Sigmoid colon (tissue), 7 donors: ENCODE data around the gene HES2. TPM values are rescaled to one million over a fixed set of nuclear protein-coding genes. Genes with fewer than 3 reads are reported as not detected.
"Not testable (repeated sequence)": the region's sequence is repeated elsewhere in the genome, so short reads cannot be mapped to it uniquely, and the experiment has no call there.

Source experiments
- DNase-seq: peaks from one replicate; pipeline ENCODE4 v3.0.0-alpha.2; 2019
- H3K27ac ChIP-seq, 4 donors: fragments of 200-600 bp; sonication (generic); one replicate each; pipeline ENCODE4 v1.5.1; 2016 to 2019; ENCODE audit warnings: mild to moderate bottlenecking in 1 of 4
- H3K27me3 ChIP-seq, 3 donors: fragments of 200-600 bp; sonication (generic); one replicate each; pipeline ENCODE4 v1.5.1; 2019; ENCODE audit warnings: mild to moderate bottlenecking in 1 of 3
- H3K36me3 ChIP-seq, 4 donors: fragments of 200-600 bp; sonication (generic); one replicate each; pipeline ENCODE4 v1.5.1; 2016 to 2019
- H3K4me1 ChIP-seq, 4 donors: fragments of 200-600 bp; sonication (generic); one replicate each; pipeline ENCODE4 v1.5.1; 2017 to 2019
- H3K4me3 ChIP-seq, 4 donors: fragments of 200-600 bp; sonication (generic); one replicate each; pipeline ENCODE4 v1.5.1; 2017 to 2019; ENCODE audit warnings: mild to moderate bottlenecking in 2 of 4, moderate library complexity in 1 of 4
- H3K9me3 ChIP-seq, 4 donors: fragments of 200-600 bp in 3 of 4; sonication (generic) in 3 of 4; one replicate each; pipeline versions ENCODE4 v1.5.1 to v1.6.1; 2013 to 2019
- EP300 ChIP-seq, 4 donors: sonication (generic); formaldehyde crosslinking; IDR thresholded peaks; one replicate each; pipeline ENCODE4 v1.6.1; 2017; ENCODE audit warnings: antibody characterized with exemption in 4 of 4
- POLR2A ChIP-seq, 2 donors: fragments of 450-650 bp; IDR thresholded peaks; one replicate each; pipeline ENCODE4 v1.6.1; 2016; ENCODE audit warnings: antibody characterized with exemption in 2 of 2, mild to moderate bottlenecking in 2 of 2, moderate library complexity in 2 of 2
- POLR2AphosphoS5 ChIP-seq, 4 donors: sonication (generic); formaldehyde crosslinking; IDR thresholded peaks; one replicate each; pipeline ENCODE4 v1.6.1; 2017; ENCODE audit warnings: antibody characterized with exemption in 4 of 4
- WGBS, 2 donors: extraction: QIAGEN DNeasy Blood & Tissue Kit; methylation state at CpG; one replicate each; pipeline ENCODE4 v1.1.7; 2013; 5-methylcytosine and 5-hydroxymethylcytosine counted together
- intact Hi-C: fragments of 100-400 bp; cut with DNase I; formaldehyde crosslinking; loops from one replicate; pipeline ENCODE4 v1.15.1; 2023
- polyA plus RNA-seq, 3 donors: library from polyadenylated mRNA; stranded (reverse); fragments of 200-250 nt; gene quantifications; one replicate each; pipeline ENCODE4 v1.2.3, GENCODE V29; 2013
- total RNA-seq, 4 donors: library from RNA; depleted of rRNA; stranded (reverse); fragments of >200 nt; gene quantifications; one replicate each; pipeline ENCODE4 v1.1.0, GENCODE V29; 2016
- TF ChIP-seq, protein P1 (sequence below), 4 experiments: fragments of 450-650 bp in 3 of 4; fragments of 200-600 bp in 1 of 4; IDR thresholded peaks; one replicate each; pipeline ENCODE4 v1.5.1; 2016 to 2019; ENCODE audit warnings: antibody characterized with exemption in 4 of 4, mild to moderate bottlenecking in 3 of 4, moderate library complexity in 2 of 4
- donor health status: healthy with polysubstance abuse.
- donor health status: Bipolar disorder and iron deficiency.
- donor health status: healthy.

The HES2 gene
- total and polyA plus RNA-seq, 7 donors = 10.7 to 27.0 (median 19.9) TPM; not detected in 4

DNA sequence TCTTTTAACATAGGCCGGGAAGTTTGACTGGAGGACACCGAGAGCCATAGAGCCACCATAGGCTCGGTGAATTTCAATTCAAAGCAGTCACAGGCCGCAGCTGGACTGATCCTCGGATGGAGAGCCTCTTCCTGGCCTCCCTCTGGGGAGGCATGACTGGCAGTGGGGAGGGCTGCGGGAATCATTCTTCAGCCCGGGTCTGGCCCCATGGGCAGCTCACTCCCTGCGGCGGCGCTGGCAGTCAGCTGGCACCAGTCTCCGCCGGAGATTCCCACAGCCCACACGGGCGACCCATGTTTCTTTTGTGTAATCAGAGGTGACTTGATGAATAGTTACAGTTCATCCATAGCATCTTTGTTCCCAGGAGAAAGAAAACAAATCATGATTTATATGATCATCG is 15.4 kb upstream of the HES2 start:
- H3K27me3 ChIP-seq = peaks cover 3 to 41% (median 31%) of the 10 kb centered on the region in 3 donors
- TF ChIP-seq, protein P1, sequence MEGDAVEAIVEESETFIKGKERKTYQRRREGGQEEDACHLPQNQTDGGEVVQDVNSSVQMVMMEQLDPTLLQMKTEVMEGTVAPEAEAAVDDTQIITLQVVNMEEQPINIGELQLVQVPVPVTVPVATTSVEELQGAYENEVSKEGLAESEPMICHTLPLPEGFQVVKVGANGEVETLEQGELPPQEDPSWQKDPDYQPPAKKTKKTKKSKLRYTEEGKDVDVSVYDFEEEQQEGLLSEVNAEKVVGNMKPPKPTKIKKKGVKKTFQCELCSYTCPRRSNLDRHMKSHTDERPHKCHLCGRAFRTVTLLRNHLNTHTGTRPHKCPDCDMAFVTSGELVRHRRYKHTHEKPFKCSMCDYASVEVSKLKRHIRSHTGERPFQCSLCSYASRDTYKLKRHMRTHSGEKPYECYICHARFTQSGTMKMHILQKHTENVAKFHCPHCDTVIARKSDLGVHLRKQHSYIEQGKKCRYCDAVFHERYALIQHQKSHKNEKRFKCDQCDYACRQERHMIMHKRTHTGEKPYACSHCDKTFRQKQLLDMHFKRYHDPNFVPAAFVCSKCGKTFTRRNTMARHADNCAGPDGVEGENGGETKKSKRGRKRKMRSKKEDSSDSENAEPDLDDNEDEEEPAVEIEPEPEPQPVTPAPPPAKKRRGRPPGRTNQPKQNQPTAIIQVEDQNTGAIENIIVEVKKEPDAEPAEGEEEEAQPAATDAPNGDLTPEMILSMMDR (IDR thresholded peaks at IDR 0.05) = no peak
- TF ChIP-seq POLR2AphosphoS5 (IDR thresholded peaks at IDR 0.05) = no peak
- no peak for TF ChIP-seq POLR2A (IDR thresholded peaks at IDR 0.05)
- TF ChIP-seq EP300 (IDR thresholded peaks at IDR 0.05) = no peak
- intact Hi-C loops = no loop called here

DNA sequence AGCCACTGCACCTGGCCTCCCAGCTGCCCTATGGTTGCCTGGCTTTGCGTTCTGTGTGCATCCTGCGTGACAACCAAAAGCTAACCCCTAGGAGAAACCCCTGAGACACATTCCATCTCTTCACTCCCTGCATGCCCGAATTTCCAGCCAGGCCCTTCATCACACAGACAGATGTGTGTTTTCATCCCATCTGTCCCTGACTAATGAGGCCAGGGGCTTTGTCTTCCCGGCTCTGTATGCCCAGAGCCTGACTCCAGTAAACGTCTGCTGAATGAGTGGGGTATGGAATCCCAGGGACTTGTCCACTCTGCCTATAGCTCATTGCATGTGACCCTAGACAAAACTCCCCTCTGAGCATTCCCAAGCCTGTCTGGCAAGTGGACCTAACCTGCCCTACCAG is 14.5 kb upstream of the HES2 start:
- Histone ChIP-seq H3K4me3 (no peak overlapping the region), H3K27ac (no peak overlapping the region), H3K9me3 (no peaks in the 10 kb centered on the region), H3K4me1 (no peaks in the 10 kb centered on the region), H3K36me3 (no peaks in the 10 kb centered on the region), H3K27me3 (peaks cover 0 to 41% (median 31%) of the 10 kb centered on the region in 3 donors)
- intact Hi-C loops = no loop called here
- TF ChIP-seq POLR2AphosphoS5 (IDR thresholded peaks at IDR 0.05) = no peak
- TF ChIP-seq, protein P1 (IDR thresholded peaks at IDR 0.05) = no peak
- no peak for TF ChIP-seq EP300 (IDR thresholded peaks at IDR 0.05)
- TF ChIP-seq POLR2A (IDR thresholded peaks at IDR 0.05) = no peak
- WGBS, 2 donors = 79 to 91% methylated on average over 5 of the region's 5 CpGs
- DNase-seq = no peak

More for the DNA sequence above, 15.4 kb upstream of the HES2 start:
- Histone ChIP-seq H3K9me3 (no peaks in the 10 kb centered on the region), H3K4me1 (peaks cover 0 to 2% (median under 1%) of the 10 kb centered on the region in 4 donors), H3K4me3 (no peak overlapping the region), H3K36me3 (no peaks in the 10 kb centered on the region), H3K27ac (no peak overlapping the region)
- WGBS, 2 donors = 91% methylated on average over 15 of the region's 15 CpGs
- no peak for DNase-seq

DNA sequence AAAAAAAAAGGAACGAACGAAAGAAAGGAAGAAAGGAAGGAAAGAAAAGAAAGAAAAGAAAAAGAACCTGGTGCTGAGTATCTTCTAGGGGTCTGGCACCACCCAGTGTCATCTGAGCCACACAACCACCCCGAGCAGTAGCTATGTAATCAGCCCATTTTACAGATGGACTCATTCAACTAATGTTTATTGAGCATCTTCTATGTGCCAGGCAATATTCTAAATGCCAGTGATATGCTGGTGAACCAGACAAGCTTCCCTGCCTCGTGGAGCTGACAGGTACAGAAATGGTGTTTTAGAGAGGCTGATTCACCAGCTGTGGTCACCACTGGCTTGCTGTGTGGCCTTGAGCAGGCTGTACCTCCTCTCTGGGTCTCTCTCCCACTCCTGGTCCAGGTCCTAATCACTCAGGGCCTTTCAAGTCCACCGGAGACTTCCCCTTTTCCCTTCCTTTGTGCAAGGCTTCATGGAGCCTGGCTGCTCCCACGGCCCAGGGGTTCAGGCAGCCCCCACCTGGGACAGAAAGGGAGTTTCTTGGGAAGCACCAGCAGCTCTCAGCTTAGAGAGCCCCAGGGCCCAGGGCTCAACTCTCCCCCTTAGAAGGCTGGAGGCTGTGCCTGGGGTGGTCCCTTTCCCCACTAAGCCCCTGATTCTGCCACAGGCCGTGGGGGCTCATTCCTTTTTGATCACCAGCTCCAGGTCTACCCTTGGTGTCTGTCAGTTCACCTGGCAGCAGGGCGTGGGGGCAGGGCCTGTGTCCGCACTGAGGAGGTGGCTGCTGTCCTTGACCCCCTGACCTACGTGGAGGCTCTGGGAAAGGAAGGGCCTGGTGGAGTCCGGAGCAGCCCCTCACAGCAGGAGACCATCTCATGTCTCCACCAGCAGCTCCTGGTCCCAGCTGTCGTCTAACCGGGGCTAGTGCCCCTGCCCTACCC is 12.2 kb upstream of the HES2 start:
- DNase-seq, H3K4me3 ChIP-seq, H3K4me1 ChIP-seq, H3K27ac ChIP-seq, H3K9me3 ChIP-seq, H3K36me3 ChIP-seq, intact Hi-C loops: not testable (repeated sequence)
- WGBS, 2 donors = 78 to 86% methylated on average over 13 of the region's 13 CpGs
- peaks cover 2 to 41% (median 32%) of the 10 kb centered on the region in 3 donors for H3K27me3 ChIP-seq

DNA sequence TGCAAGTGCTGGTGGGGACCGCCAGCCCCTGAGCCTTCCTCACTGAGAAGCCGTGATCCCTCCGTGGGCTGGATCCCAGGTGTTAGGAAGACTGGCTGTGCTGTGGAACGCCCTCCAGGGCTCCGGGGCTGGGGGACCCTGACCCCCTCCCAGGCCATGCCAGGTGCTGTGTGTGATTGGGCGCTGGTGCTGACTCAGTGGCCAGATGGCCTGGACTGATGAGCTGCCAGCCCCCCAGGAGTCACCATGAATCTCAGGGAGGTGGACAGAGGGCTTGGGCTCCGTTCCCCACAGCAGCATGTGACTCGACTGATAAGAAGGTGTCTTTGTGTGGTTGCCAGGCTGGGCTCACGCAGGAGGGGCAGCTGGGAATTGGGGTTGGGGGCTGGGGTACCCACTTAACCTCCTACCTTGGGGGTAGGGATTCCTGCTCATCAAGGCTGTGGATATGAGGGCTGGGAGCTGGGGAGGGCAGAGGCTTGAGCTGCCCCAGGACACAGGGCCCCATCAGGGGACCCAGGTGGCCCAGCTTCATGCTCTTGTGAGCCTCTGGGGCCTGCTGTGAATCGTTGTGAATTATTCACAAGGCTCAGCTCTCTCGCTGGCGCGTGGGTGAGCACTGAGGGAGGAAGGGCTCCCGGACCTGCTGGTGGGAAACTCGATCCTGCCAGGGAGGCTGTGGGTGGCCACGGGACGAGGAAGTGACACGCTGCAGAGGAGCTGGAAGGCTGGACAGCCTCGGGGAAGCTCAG is 10.1 kb upstream of the HES2 start:
- H3K27ac ChIP-seq, intact Hi-C loops, DNase-seq, H3K36me3 ChIP-seq, H3K9me3 ChIP-seq, H3K4me1 ChIP-seq, H3K4me3 ChIP-seq: not testable (repeated sequence)
- WGBS, 2 donors = 58 to 79% methylated on average over 19 of the region's 19 CpGs
- peaks cover 12 to 59% (median 52%) of the 10 kb centered on the region in 3 donors for H3K27me3 ChIP-seq

DNA sequence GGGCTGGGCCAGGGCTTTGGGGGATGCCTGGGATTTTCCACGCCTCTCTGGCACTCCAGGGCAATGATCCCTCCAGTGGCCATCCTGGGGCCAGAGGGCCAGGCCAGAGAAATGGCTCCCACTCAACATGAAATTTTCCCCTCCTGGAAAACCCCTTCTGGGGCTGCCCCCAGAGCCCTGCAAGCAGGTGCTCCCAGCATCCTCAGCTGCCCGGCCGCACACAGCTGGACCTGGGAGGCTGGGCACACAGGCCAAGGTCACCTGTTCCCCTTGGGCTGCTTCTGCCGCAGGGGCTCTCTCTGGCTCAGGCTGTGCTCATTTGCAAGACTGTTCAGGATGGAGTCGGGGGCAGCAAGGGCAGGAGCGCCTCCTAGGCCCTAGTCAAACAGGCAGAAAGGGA is 8.7 kb upstream of the HES2 start:
- intact Hi-C loops, H3K36me3 ChIP-seq, DNase-seq, H3K27ac ChIP-seq, H3K4me3 ChIP-seq, H3K9me3 ChIP-seq: not testable (repeated sequence)
- peaks cover 25 to 73% (median 66%) of the 10 kb centered on the region in 3 donors for H3K27me3 ChIP-seq
- peaks cover 0 to 20% (median 17%) of the 10 kb centered on the region in 4 donors for H3K4me1 ChIP-seq
- 77 to 83% methylated on average over 6 of the region's 6 CpGs for WGBS, 2 donors
